T-helper 2 cell treated with Interferon-gamma antibody and Interleukin-4, amounts not matched to agents 5 μg/mL and 100 μg/mL, for 36 hours (primary cell): ENCODE results near the gene SNRNP25.
A peak's percentile ranks its signal among the peaks of the same experiment; 100 is the strongest.

Source experiments
- DNase-seq: peaks from one replicate; pipeline ENCODE4 v3.0.0; 2021; ENCODE audit warnings: low spot score
- H3K27ac Mint-ChIP-seq: one replicate; pipeline ENCODE4 v1.8.0; 2021; ENCODE audit warnings: mild to moderate bottlenecking, mixed read lengths
- H3K27me3 Mint-ChIP-seq: one replicate; pipeline ENCODE4 v1.8.0; 2021; ENCODE audit warnings: low read depth, mixed read lengths
- H3K36me3 Mint-ChIP-seq: one replicate; pipeline ENCODE4 v1.8.0; 2021; ENCODE audit warnings: low read depth, mixed read lengths
- H3K4me1 Mint-ChIP-seq: one replicate; pipeline ENCODE4 v1.8.0; 2021; ENCODE audit warnings: low read depth, mixed read lengths
- H3K4me3 Mint-ChIP-seq: one replicate; pipeline ENCODE4 v1.8.0; 2022; ENCODE audit warnings: mild to moderate bottlenecking, moderate library complexity, mixed read lengths
- H3K9me3 Mint-ChIP-seq: one replicate; pipeline ENCODE4 v1.8.0; 2021; ENCODE audit warnings: mixed read lengths

The SNRNP25 gene

GRCh38 chr16:50769-51591 is 2.6 kb upstream of the SNRNP25 start:
- H3K4me1 Mint-ChIP-seq = peaks cover 23% of the 10 kb centered on the region
- DNase-seq = no peak
- no peaks in the 10 kb centered on the region for H3K9me3 Mint-ChIP-seq
- peak overlapping the region; percentile 94 for H3K4me3 Mint-ChIP-seq
- H3K36me3 Mint-ChIP-seq = peaks cover 50% of the 10 kb centered on the region
- no peak overlapping the region for H3K27ac Mint-ChIP-seq
- H3K27me3 Mint-ChIP-seq = no peaks in the 10 kb centered on the region

GRCh38 chr16:54237-54581 is 581 bp downstream of the SNRNP25 start:
- peaks cover 45% of the 10 kb centered on the region for H3K36me3 Mint-ChIP-seq
- peaks cover 23% of the 10 kb centered on the region for H3K4me1 Mint-ChIP-seq
- peak overlapping the region; percentile 36 for H3K27ac Mint-ChIP-seq

GRCh38 chr16:55571-56136 is 2.0 kb downstream of the SNRNP25 start:
- DNase-seq = no peak
- H3K27me3 Mint-ChIP-seq = no peaks in the 10 kb centered on the region

More at GRCh38 chr16:54237-54581, 581 bp downstream of the SNRNP25 start:
- no peak for DNase-seq
- Mint-ChIP-seq H3K4me3 (peak overlapping the region; percentile 94), H3K27me3 (no peaks in the 10 kb centered on the region), H3K9me3 (no peaks in the 10 kb centered on the region)

GRCh38 chr16:56231-56927 is 2.8 kb downstream of the SNRNP25 start:
- Mint-ChIP-seq H3K27ac (no peak overlapping the region), H3K4me1 (peaks cover 13% of the 10 kb centered on the region), H3K36me3 (peaks cover 30% of the 10 kb centered on the region), H3K9me3 (no peaks in the 10 kb centered on the region), H3K27me3 (no peaks in the 10 kb centered on the region), H3K4me3 (peak overlapping the region; percentile 22)
- DNase-seq = no peak

More at GRCh38 chr16:55571-56136, 2.0 kb downstream of the SNRNP25 start:
- H3K4me3 Mint-ChIP-seq = peak overlapping the region; percentile 94
- no peaks in the 10 kb centered on the region for H3K9me3 Mint-ChIP-seq
- H3K27ac Mint-ChIP-seq = no peak overlapping the region
- peaks cover 21% of the 10 kb centered on the region for H3K4me1 Mint-ChIP-seq
- H3K36me3 Mint-ChIP-seq = peaks cover 38% of the 10 kb centered on the region

GRCh38 chr16:57711-58110 is 4.1 kb downstream of the SNRNP25 start:
- no peak for DNase-seq
- Mint-ChIP-seq H3K27ac (no peak overlapping the region), H3K4me3 (no peak overlapping the region), H3K36me3 (peaks cover 25% of the 10 kb centered on the region), H3K27me3 (no peaks in the 10 kb centered on the region), H3K4me1 (peaks cover 8% of the 10 kb centered on the region), H3K9me3 (no peaks in the 10 kb centered on the region)

GRCh38 chr16:58491-59439 is 5.1 kb downstream of the SNRNP25 start:
- H3K4me3 Mint-ChIP-seq = no peak overlapping the region
- no peak for DNase-seq

GRCh38 chr16:59440-60059 is 5.9 kb downstream of the SNRNP25 start:
- H3K9me3 Mint-ChIP-seq = no peaks in the 10 kb centered on the region
- no peak overlapping the region for H3K27ac Mint-ChIP-seq
- H3K36me3 Mint-ChIP-seq = peaks cover 17% of the 10 kb centered on the region
- no peaks in the 10 kb centered on the region for H3K27me3 Mint-ChIP-seq
- H3K4me3 Mint-ChIP-seq = no peak overlapping the region
- H3K4me1 Mint-ChIP-seq = peaks cover 4% of the 10 kb centered on the region
- no peak for DNase-seq

More at GRCh38 chr16:58491-59439, 5.1 kb downstream of the SNRNP25 start:
- peaks cover 7% of the 10 kb centered on the region for H3K4me1 Mint-ChIP-seq
- H3K27me3 Mint-ChIP-seq = no peaks in the 10 kb centered on the region
- H3K27ac Mint-ChIP-seq = no peak overlapping the region
- H3K9me3 Mint-ChIP-seq = no peaks in the 10 kb centered on the region
- H3K36me3 Mint-ChIP-seq = peaks cover 20% of the 10 kb centered on the region

GRCh38 chr16:60166-60565 is 6.5 kb downstream of the SNRNP25 start:
- Mint-ChIP-seq H3K9me3 (no peaks in the 10 kb centered on the region), H3K27ac (no peak overlapping the region), H3K4me1 (peaks cover under 1% of the 10 kb centered on the region), H3K36me3 (peaks cover 15% of the 10 kb centered on the region), H3K4me3 (no peak overlapping the region), H3K27me3 (no peaks in the 10 kb centered on the region)
- no peak for DNase-seq

GRCh38 chr16:60929-61878 is 7.6 kb downstream of the SNRNP25 start:
- DNase-seq = no peak
- Mint-ChIP-seq H3K27me3 (peaks cover 5% of the 10 kb centered on the region), H3K4me3 (no peak overlapping the region), H3K4me1 (peaks cover 5% of the 10 kb centered on the region), H3K9me3 (no peaks in the 10 kb centered on the region), H3K27ac (no peak overlapping the region), H3K36me3 (peaks cover 11% of the 10 kb centered on the region)

- DNase-seq = no peak
- H3K36me3 Mint-ChIP-seq = peaks cover 11% of the 10 kb centered on the region
- H3K27me3 Mint-ChIP-seq = peaks cover 5% of the 10 kb centered on the region
- no peak overlapping the region for H3K27ac Mint-ChIP-seq
- peaks cover 5% of the 10 kb centered on the region for H3K4me1 Mint-ChIP-seq
- H3K9me3 Mint-ChIP-seq = no peaks in the 10 kb centered on the region
- H3K4me3 Mint-ChIP-seq = no peak overlapping the region
Measured at GRCh38 chr16:61879-62281, 8.3 kb downstream of the SNRNP25 start.

GRCh38 chr16:62283-62967 is 8.8 kb downstream of the SNRNP25 start:
- H3K9me3 Mint-ChIP-seq = no peaks in the 10 kb centered on the region
- peaks cover 5% of the 10 kb centered on the region for H3K27me3 Mint-ChIP-seq
- H3K4me1 Mint-ChIP-seq = peaks cover 5% of the 10 kb centered on the region
- H3K36me3 Mint-ChIP-seq = peaks cover 6% of the 10 kb centered on the region
- no peak for DNase-seq
- no peak overlapping the region for H3K4me3 Mint-ChIP-seq
- H3K27ac Mint-ChIP-seq = no peak overlapping the region

- H3K27me3 Mint-ChIP-seq = peaks cover 8% of the 10 kb centered on the region
- H3K4me1 Mint-ChIP-seq = peaks cover 5% of the 10 kb centered on the region
- no peak for DNase-seq
- H3K9me3 Mint-ChIP-seq = no peaks in the 10 kb centered on the region
- no peak overlapping the region for H3K4me3 Mint-ChIP-seq
- peaks cover 3% of the 10 kb centered on the region for H3K36me3 Mint-ChIP-seq
- H3K27ac Mint-ChIP-seq = no peak overlapping the region
Measured at GRCh38 chr16:62968-63391, 9.4 kb downstream of the SNRNP25 start.
